Sigmoid colon (tissue), 4 donors: ENCODE results near the gene SLC45A1.

Experiments
- EP300 ChIP-seq, 4 donors: sonication (generic); formaldehyde crosslinking; IDR thresholded peaks; one replicate each; pipeline ENCODE4 v1.6.1; 2017; ENCODE audit warnings: antibody characterized with exemption in 4 of 4
- POLR2A ChIP-seq, 2 donors: fragments of 450-650 bp; IDR thresholded peaks; one replicate each; pipeline ENCODE4 v1.6.1; 2016; ENCODE audit warnings: antibody characterized with exemption in 2 of 2, mild to moderate bottlenecking in 2 of 2, moderate library complexity in 2 of 2
- TF ChIP-seq, protein P1 (sequence below), 4 experiments: fragments of 450-650 bp in 3 of 4; fragments of 200-600 bp in 1 of 4; IDR thresholded peaks; one replicate each; pipeline ENCODE4 v1.5.1; 2016 to 2019; ENCODE audit warnings: antibody characterized with exemption in 4 of 4, mild to moderate bottlenecking in 3 of 4, moderate library complexity in 2 of 4

DNA sequence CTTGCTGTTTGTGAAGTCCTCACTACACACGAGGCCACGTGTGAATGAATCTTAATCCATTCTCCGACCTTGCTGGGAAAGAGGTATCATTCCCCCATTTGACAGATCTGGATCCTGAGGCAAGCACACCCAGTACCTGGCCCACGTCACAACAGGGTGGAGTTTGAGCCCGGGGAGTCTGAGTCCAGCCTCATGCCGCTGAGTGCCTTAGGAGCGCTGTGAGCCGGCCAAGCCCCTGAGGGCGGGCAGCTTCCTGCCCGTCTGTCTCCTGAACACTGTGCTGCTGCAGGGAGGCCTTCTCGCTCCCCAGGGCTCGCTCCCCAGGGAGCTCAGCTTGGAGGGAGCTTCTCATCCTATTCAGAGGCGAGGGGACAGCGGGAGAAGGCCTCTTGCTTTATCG is 29.7 kb downstream of the SLC45A1 start:
- TF ChIP-seq EP300 (IDR thresholded peaks at IDR 0.05) (no peak), POLR2A (IDR thresholded peaks at IDR 0.05) (no peak)
- TF ChIP-seq, protein P1, sequence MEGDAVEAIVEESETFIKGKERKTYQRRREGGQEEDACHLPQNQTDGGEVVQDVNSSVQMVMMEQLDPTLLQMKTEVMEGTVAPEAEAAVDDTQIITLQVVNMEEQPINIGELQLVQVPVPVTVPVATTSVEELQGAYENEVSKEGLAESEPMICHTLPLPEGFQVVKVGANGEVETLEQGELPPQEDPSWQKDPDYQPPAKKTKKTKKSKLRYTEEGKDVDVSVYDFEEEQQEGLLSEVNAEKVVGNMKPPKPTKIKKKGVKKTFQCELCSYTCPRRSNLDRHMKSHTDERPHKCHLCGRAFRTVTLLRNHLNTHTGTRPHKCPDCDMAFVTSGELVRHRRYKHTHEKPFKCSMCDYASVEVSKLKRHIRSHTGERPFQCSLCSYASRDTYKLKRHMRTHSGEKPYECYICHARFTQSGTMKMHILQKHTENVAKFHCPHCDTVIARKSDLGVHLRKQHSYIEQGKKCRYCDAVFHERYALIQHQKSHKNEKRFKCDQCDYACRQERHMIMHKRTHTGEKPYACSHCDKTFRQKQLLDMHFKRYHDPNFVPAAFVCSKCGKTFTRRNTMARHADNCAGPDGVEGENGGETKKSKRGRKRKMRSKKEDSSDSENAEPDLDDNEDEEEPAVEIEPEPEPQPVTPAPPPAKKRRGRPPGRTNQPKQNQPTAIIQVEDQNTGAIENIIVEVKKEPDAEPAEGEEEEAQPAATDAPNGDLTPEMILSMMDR (IDR thresholded peaks at IDR 0.05) = no peak
